PC-9 (cell line): ENCODE measurements around the gene SMPD3.

ENCODE experiments used
- CTCF ChIP-seq: fragments of 200-600 bp; sonication (generic); conservative IDR thresholded peaks from 2 replicates; pipeline ENCODE4 v1.6.1; 2017; ENCODE audit warnings: mixed run types, antibody characterized with exemption, mild to moderate bottlenecking, moderate library complexity
- EZH2 ChIP-seq: fragments of 200-600 bp; sonication (generic); IDR thresholded peaks from 2 replicates; pipeline ENCODE4 v1.8.0; 2017; ENCODE audit warnings: antibody characterized with exemption, low read depth

DNA sequence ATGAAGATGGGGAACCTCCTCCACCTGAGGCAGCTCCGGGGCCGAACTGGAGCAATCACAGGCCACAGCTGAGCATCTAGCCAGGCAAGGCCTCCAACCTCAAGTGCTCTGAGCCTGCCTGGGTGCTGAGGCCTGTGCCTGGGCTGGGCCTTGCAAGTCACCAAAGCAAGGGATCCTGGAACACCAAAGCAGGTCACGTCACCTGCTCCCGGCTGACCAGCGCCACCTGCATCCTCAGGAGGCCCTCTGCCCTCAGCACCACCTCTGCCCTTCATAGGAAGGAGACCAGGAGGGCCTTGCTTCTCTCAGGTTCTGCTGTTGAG lies 68.0 kb downstream of the SMPD3 start:
- TF ChIP-seq CTCF (no peak), EZH2 (no peak)
